ENCODE results near the gene ZFX.

ZFX gene

GRCh38 chrX:24248042-24248441, 98.5 kb downstream of the ZFX start:
- H3K4me3 ChIP-seq (ENCODE audit: low read length in 2 of 2): no peak overlapping the region
- no peaks in the 10 kb centered on the region for H3K36me3 ChIP-seq (ENCODE audit: control insufficient read depth in 2 of 2, insufficient read depth in 2 of 2, low read length in 2 of 2)
- H3K4me1 ChIP-seq (ENCODE audit: control insufficient read depth in 2 of 2, insufficient read depth in 2 of 2, low read length in 2 of 2): no peaks in the 10 kb centered on the region
- peaks cover 2 to 6% of the 10 kb centered on the region in 2 donors for H3K27me3 ChIP-seq (ENCODE audit: control insufficient read depth in 2 of 2, insufficient read depth in 2 of 2, low read length in 2 of 2)
- no peaks in the 10 kb centered on the region for H3K9me3 ChIP-seq (ENCODE audit: control insufficient read depth in 2 of 2, low read length in 2 of 2)
- no peak overlapping the region for H3K9ac ChIP-seq (ENCODE audit: low read depth in 1 of 2, low read length in 2 of 2)
- H3K27ac ChIP-seq (ENCODE audit: low read depth in 2 of 2, low read length in 2 of 2): no peak overlapping the region

- H3K36me3 ChIP-seq (ENCODE audit: control insufficient read depth in 2 of 2, insufficient read depth in 2 of 2, low read length in 2 of 2): no peaks in the 10 kb centered on the region
- no peaks in the 10 kb centered on the region for H3K9me3 ChIP-seq (ENCODE audit: control insufficient read depth in 2 of 2, low read length in 2 of 2)
- no peak overlapping the region for H3K9ac ChIP-seq (ENCODE audit: low read depth in 1 of 2, low read length in 2 of 2)
- no peaks in the 10 kb centered on the region for H3K4me1 ChIP-seq (ENCODE audit: control insufficient read depth in 2 of 2, insufficient read depth in 2 of 2, low read length in 2 of 2)
- no peak overlapping the region for H3K27ac ChIP-seq (ENCODE audit: low read depth in 2 of 2, low read length in 2 of 2)
- no peak overlapping the region for H3K4me3 ChIP-seq (ENCODE audit: low read length in 2 of 2)
- peaks cover 2 to 3% of the 10 kb centered on the region in 2 donors for H3K27me3 ChIP-seq (ENCODE audit: control insufficient read depth in 2 of 2, insufficient read depth in 2 of 2, low read length in 2 of 2)
These were observed 103.5 kb downstream of the ZFX start for GRCh38 chrX:24253030-24253429.

- H3K27me3 ChIP-seq (ENCODE audit: control insufficient read depth in 2 of 2, insufficient read depth in 2 of 2, low read length in 2 of 2): peaks cover 0 to 3% of the 10 kb centered on the region in 2 donors
- no peak overlapping the region for H3K9ac ChIP-seq (ENCODE audit: low read depth in 1 of 2, low read length in 2 of 2)
- no peak overlapping the region for H3K27ac ChIP-seq (ENCODE audit: low read depth in 2 of 2, low read length in 2 of 2)
- H3K36me3 ChIP-seq (ENCODE audit: control insufficient read depth in 2 of 2, insufficient read depth in 2 of 2, low read length in 2 of 2): no peaks in the 10 kb centered on the region
- H3K4me1 ChIP-seq (ENCODE audit: control insufficient read depth in 2 of 2, insufficient read depth in 2 of 2, low read length in 2 of 2): no peaks in the 10 kb centered on the region
- no peaks in the 10 kb centered on the region for H3K9me3 ChIP-seq (ENCODE audit: control insufficient read depth in 2 of 2, low read length in 2 of 2)
- H3K4me3 ChIP-seq (ENCODE audit: low read length in 2 of 2): no peak overlapping the region
These were observed 103.9 kb downstream of the ZFX start for GRCh38 chrX:24253469-24253868.

GRCh38 chrX:24257011-24257410, 107.5 kb downstream of the ZFX start:
- Histone ChIP-seq H3K36me3 (ENCODE audit: control insufficient read depth in 2 of 2, insufficient read depth in 2 of 2, low read length in 2 of 2) (no peaks in the 10 kb centered on the region), H3K27ac (ENCODE audit: low read depth in 2 of 2, low read length in 2 of 2) (no peak overlapping the region), H3K27me3 (ENCODE audit: control insufficient read depth in 2 of 2, insufficient read depth in 2 of 2, low read length in 2 of 2) (peaks cover 3 to 7% of the 10 kb centered on the region in 2 donors), H3K9me3 (ENCODE audit: control insufficient read depth in 2 of 2, low read length in 2 of 2) (no peaks in the 10 kb centered on the region), H3K4me1 (ENCODE audit: control insufficient read depth in 2 of 2, insufficient read depth in 2 of 2, low read length in 2 of 2) (peaks cover 3 to 4% of the 10 kb centered on the region in 2 donors), H3K4me3 (ENCODE audit: low read length in 2 of 2) (no peak overlapping the region), H3K9ac (ENCODE audit: low read depth in 1 of 2, low read length in 2 of 2) (no peak overlapping the region)

GRCh38 chrX:24259544-24260240, 110.2 kb downstream of the ZFX start:
- Histone ChIP-seq H3K27ac (ENCODE audit: low read depth in 2 of 2, low read length in 2 of 2) (no peak overlapping the region), H3K4me3 (ENCODE audit: low read length in 2 of 2) (no peak overlapping the region), H3K27me3 (ENCODE audit: control insufficient read depth in 2 of 2, insufficient read depth in 2 of 2, low read length in 2 of 2) (peaks cover 3 to 11% of the 10 kb centered on the region in 2 donors), H3K9me3 (ENCODE audit: control insufficient read depth in 2 of 2, low read length in 2 of 2) (no peaks in the 10 kb centered on the region), H3K4me1 (ENCODE audit: control insufficient read depth in 2 of 2, insufficient read depth in 2 of 2, low read length in 2 of 2) (peaks cover 3 to 4% of the 10 kb centered on the region in 2 donors), H3K36me3 (ENCODE audit: control insufficient read depth in 2 of 2, insufficient read depth in 2 of 2, low read length in 2 of 2) (no peaks in the 10 kb centered on the region), H3K9ac (ENCODE audit: low read depth in 1 of 2, low read length in 2 of 2) (no peak overlapping the region)

- peaks cover 3 to 11% of the 10 kb centered on the region in 2 donors for H3K27me3 ChIP-seq (ENCODE audit: control insufficient read depth in 2 of 2, insufficient read depth in 2 of 2, low read length in 2 of 2)
- peaks cover 3 to 4% of the 10 kb centered on the region in 2 donors for H3K4me1 ChIP-seq (ENCODE audit: control insufficient read depth in 2 of 2, insufficient read depth in 2 of 2, low read length in 2 of 2)
- no peaks in the 10 kb centered on the region for H3K36me3 ChIP-seq (ENCODE audit: control insufficient read depth in 2 of 2, insufficient read depth in 2 of 2, low read length in 2 of 2)
- H3K9me3 ChIP-seq (ENCODE audit: control insufficient read depth in 2 of 2, low read length in 2 of 2): no peaks in the 10 kb centered on the region
- H3K27ac ChIP-seq (ENCODE audit: low read depth in 2 of 2, low read length in 2 of 2): peak overlapping the region; percentile 52 to 55
- no peak overlapping the region for H3K4me3 ChIP-seq (ENCODE audit: low read length in 2 of 2)
- no peak overlapping the region for H3K9ac ChIP-seq (ENCODE audit: low read depth in 1 of 2, low read length in 2 of 2)
These were observed 111.5 kb downstream of the ZFX start for GRCh38 chrX:24260842-24261550.

GRCh38 chrX:24262309-24262708, 112.8 kb downstream of the ZFX start:
- Histone ChIP-seq H3K27me3 (ENCODE audit: control insufficient read depth in 2 of 2, insufficient read depth in 2 of 2, low read length in 2 of 2) (peaks cover 3 to 11% of the 10 kb centered on the region in 2 donors), H3K27ac (ENCODE audit: low read depth in 2 of 2, low read length in 2 of 2) (no peak overlapping the region), H3K9me3 (ENCODE audit: control insufficient read depth in 2 of 2, low read length in 2 of 2) (no peaks in the 10 kb centered on the region), H3K36me3 (ENCODE audit: control insufficient read depth in 2 of 2, insufficient read depth in 2 of 2, low read length in 2 of 2) (no peaks in the 10 kb centered on the region), H3K4me3 (ENCODE audit: low read length in 2 of 2) (no peak overlapping the region), H3K4me1 (ENCODE audit: control insufficient read depth in 2 of 2, insufficient read depth in 2 of 2, low read length in 2 of 2) (peaks cover 3 to 4% of the 10 kb centered on the region in 2 donors), H3K9ac (ENCODE audit: low read depth in 1 of 2, low read length in 2 of 2) (no peak overlapping the region)

- peaks cover 8 to 11% of the 10 kb centered on the region in 2 donors for H3K27me3 ChIP-seq (ENCODE audit: control insufficient read depth in 2 of 2, insufficient read depth in 2 of 2, low read length in 2 of 2)
- no peak overlapping the region for H3K4me3 ChIP-seq (ENCODE audit: low read length in 2 of 2)
- H3K4me1 ChIP-seq (ENCODE audit: control insufficient read depth in 2 of 2, insufficient read depth in 2 of 2, low read length in 2 of 2): peaks cover 3 to 4% of the 10 kb centered on the region in 2 donors
- H3K27ac ChIP-seq (ENCODE audit: low read depth in 2 of 2, low read length in 2 of 2): no peak overlapping the region
- H3K9ac ChIP-seq (ENCODE audit: low read depth in 1 of 2, low read length in 2 of 2): no peak overlapping the region
- no peaks in the 10 kb centered on the region for H3K9me3 ChIP-seq (ENCODE audit: control insufficient read depth in 2 of 2, low read length in 2 of 2)
- no peaks in the 10 kb centered on the region for H3K36me3 ChIP-seq (ENCODE audit: control insufficient read depth in 2 of 2, insufficient read depth in 2 of 2, low read length in 2 of 2)
These were observed 114.9 kb downstream of the ZFX start for GRCh38 chrX:24264383-24264782.

All from mucosa of rectum (tissue), 2 donors.